Rectal smooth muscle tissue (tissue), 1 donor: ENCODE measurements around the gene FRMD8.
"Not testable (repeated sequence)": the region's sequence is repeated elsewhere in the genome, so short reads cannot be mapped to it uniquely, and the experiment has no call there.

Experiments
- H3K27ac ChIP-seq: one replicate; pipeline ENCODE4 v1.7.0; 2013; ENCODE audit warnings: low read depth, low read length, inconsistent platforms
- H3K27me3 ChIP-seq: one replicate; pipeline ENCODE4 v1.7.0; 2013; ENCODE audit warnings: low read length; ENCODE audit not compliant: control insufficient read depth, insufficient read depth
- H3K36me3 ChIP-seq: one replicate; pipeline ENCODE4 v1.7.0; 2013; ENCODE audit warnings: low read length; ENCODE audit not compliant: control insufficient read depth, insufficient read depth
- H3K4me1 ChIP-seq: one replicate; pipeline ENCODE4 v1.7.0; 2013; ENCODE audit warnings: low read length; ENCODE audit not compliant: control insufficient read depth, insufficient read depth
- H3K4me3 ChIP-seq: one replicate; pipeline ENCODE4 v1.7.0; 2013; ENCODE audit warnings: low read length
- H3K9ac ChIP-seq: one replicate; pipeline ENCODE4 v1.7.0; 2013; ENCODE audit warnings: low read length

Gene FRMD8

GRCh38 chr11:65445101-65445603, 58.7 kb downstream of the FRMD8 start:
- no peaks in the 10 kb centered on the region for H3K27me3 ChIP-seq
- H3K27ac ChIP-seq, result no peak overlapping the region
- no peak overlapping the region for H3K4me3 ChIP-seq
- H3K36me3 ChIP-seq, result peaks cover 19% of the 10 kb centered on the region
- H3K9ac ChIP-seq, result no peak overlapping the region
- no peaks in the 10 kb centered on the region for H3K4me1 ChIP-seq

- Histone ChIP-seq H3K4me3 (no peak overlapping the region), H3K27ac (no peak overlapping the region), H3K4me1 (no peaks in the 10 kb centered on the region), H3K27me3 (no peaks in the 10 kb centered on the region), H3K36me3 (peaks cover 19% of the 10 kb centered on the region), H3K9ac (no peak overlapping the region)
Measured at GRCh38 chr11:65445604-65446445, 59.4 kb downstream of the FRMD8 start.

GRCh38 chr11:65446446-65447277, 60.2 kb downstream of the FRMD8 start:
- Histone ChIP-seq H3K9ac (no peak overlapping the region), H3K4me1 (no peaks in the 10 kb centered on the region), H3K27ac (no peak overlapping the region)

GRCh38 chr11:65448074-65448417, 61.6 kb downstream of the FRMD8 start:
- Histone ChIP-seq H3K27me3 (no peaks in the 10 kb centered on the region), H3K4me1 (no peaks in the 10 kb centered on the region), H3K36me3 (peaks cover 19% of the 10 kb centered on the region), H3K4me3 (no peak overlapping the region), H3K27ac (no peak overlapping the region), H3K9ac (no peak overlapping the region)

More at GRCh38 chr11:65446446-65447277, 60.2 kb downstream of the FRMD8 start:
- H3K4me3 ChIP-seq, result no peak overlapping the region
- H3K36me3 ChIP-seq, result peaks cover 19% of the 10 kb centered on the region
- no peaks in the 10 kb centered on the region for H3K27me3 ChIP-seq

- Histone ChIP-seq H3K27ac (no peak overlapping the region), H3K27me3 (no peaks in the 10 kb centered on the region), H3K4me1 (no peaks in the 10 kb centered on the region), H3K4me3 (no peak overlapping the region), H3K9ac (no peak overlapping the region), H3K36me3 (peaks cover 16% of the 10 kb centered on the region)
Measured at GRCh38 chr11:65448418-65449105, 62.1 kb downstream of the FRMD8 start.

GRCh38 chr11:65451301-65451700, 64.9 kb downstream of the FRMD8 start:
- not testable (repeated sequence) for H3K27me3 ChIP-seq, H3K4me3 ChIP-seq, H3K27ac ChIP-seq, H3K36me3 ChIP-seq, H3K4me1 ChIP-seq, H3K9ac ChIP-seq

GRCh38 chr11:65452259-65452658, 65.8 kb downstream of the FRMD8 start:
- not testable (repeated sequence) for H3K4me1 ChIP-seq, H3K4me3 ChIP-seq, H3K9ac ChIP-seq, H3K27ac ChIP-seq, H3K27me3 ChIP-seq, H3K36me3 ChIP-seq

- Histone ChIP-seq H3K4me1 (peaks cover 3% of the 10 kb centered on the region), H3K36me3 (no peaks in the 10 kb centered on the region), H3K27me3 (no peaks in the 10 kb centered on the region), H3K4me3 (no peak overlapping the region), H3K27ac (no peak overlapping the region), H3K9ac (no peak overlapping the region)
Measured at GRCh38 chr11:65452806-65453490, 66.5 kb downstream of the FRMD8 start.

GRCh38 chr11:65454311-65454695, 67.9 kb downstream of the FRMD8 start:
- no peak overlapping the region for H3K9ac ChIP-seq
- H3K4me3 ChIP-seq, result peak overlapping the region; percentile 80
- H3K27me3 ChIP-seq, result no peaks in the 10 kb centered on the region
- H3K27ac ChIP-seq, result peak overlapping the region; percentile 84
- no peaks in the 10 kb centered on the region for H3K36me3 ChIP-seq
- H3K4me1 ChIP-seq, result peaks cover 3% of the 10 kb centered on the region

GRCh38 chr11:65454696-65455456, 68.4 kb downstream of the FRMD8 start:
- Histone ChIP-seq H3K9ac (peak overlapping the region; percentile 50), H3K4me3 (peak overlapping the region; percentile 80), H3K4me1 (peaks cover 3% of the 10 kb centered on the region), H3K27me3 (no peaks in the 10 kb centered on the region), H3K27ac (peak overlapping the region; percentile 84), H3K36me3 (no peaks in the 10 kb centered on the region)

- H3K4me3 ChIP-seq, result no peak overlapping the region
- H3K27me3 ChIP-seq, result no peaks in the 10 kb centered on the region
- no peak overlapping the region for H3K27ac ChIP-seq
- no peaks in the 10 kb centered on the region for H3K36me3 ChIP-seq
- H3K9ac ChIP-seq, result no peak overlapping the region
- peaks cover 3% of the 10 kb centered on the region for H3K4me1 ChIP-seq
Measured at GRCh38 chr11:65456418-65456817, 70.0 kb downstream of the FRMD8 start.
